HG03025 (cell line): ENCODE results near the gene SNAPIN.

Experiments
- ATAC-seq: cut with Tn5 transposase; IDR thresholded peaks from one replicate; pipeline ENCODE4 v1.9.1; 2021; ENCODE audit warnings: mild to moderate bottlenecking, moderate library complexity; ENCODE audit not compliant: unreplicated experiment, low FRiP score

The SNAPIN gene

GRCh38 chr1:153673511-153673910, 15.0 kb downstream of the SNAPIN start:
- no peak for ATAC-seq

- ATAC-seq, result no peak
Observed at GRCh38 chr1:153677718-153678518, 19.4 kb downstream of the SNAPIN start.

GRCh38 chr1:153678519-153679336, 20.2 kb downstream of the SNAPIN start, which contains the start of gene NPR1:
Gene NPR1, plus strand, starts transcription at chr1:153678688. Its CDS starts 421 bp downstream, at chr1:153679109.
- ATAC-seq, result no peak

GRCh38 chr1:153679337-153680119, 21.0 kb downstream of the SNAPIN start:
- no peak for ATAC-seq

- ATAC-seq, result no peak
Observed at GRCh38 chr1:153680120-153680403, 21.6 kb downstream of the SNAPIN start.

GRCh38 chr1:153682730-153683129, 24.2 kb downstream of the SNAPIN start:
- ATAC-seq, result no peak

- no peak for ATAC-seq
Observed at GRCh38 chr1:153683854-153684253, 25.4 kb downstream of the SNAPIN start.

GRCh38 chr1:153684892-153685291, 26.4 kb downstream of the SNAPIN start:
- no peak for ATAC-seq

- ATAC-seq, result no peak
Observed at GRCh38 chr1:153685544-153686340, 27.2 kb downstream of the SNAPIN start.

GRCh38 chr1:153687346-153688125, 29.0 kb downstream of the SNAPIN start:
- no peak for ATAC-seq

- ATAC-seq, result no peak
Observed at GRCh38 chr1:153688276-153688675, 29.8 kb downstream of the SNAPIN start.

GRCh38 chr1:153688736-153689328, 30.3 kb downstream of the SNAPIN start:
- ATAC-seq, result no peak

- no peak for ATAC-seq
Observed at GRCh38 chr1:153693466-153693865, 35.0 kb downstream of the SNAPIN start.

- ATAC-seq, result no peak
Observed at GRCh38 chr1:153696741-153697140, 38.2 kb downstream of the SNAPIN start.

GRCh38 chr1:153697191-153698019, 38.9 kb downstream of the SNAPIN start:
- ATAC-seq, result no peak

GRCh38 chr1:153698020-153698922, 39.8 kb downstream of the SNAPIN start:
- no peak for ATAC-seq
